ENCODE measurements around the gene RHBG.

RHBG gene

DNA sequence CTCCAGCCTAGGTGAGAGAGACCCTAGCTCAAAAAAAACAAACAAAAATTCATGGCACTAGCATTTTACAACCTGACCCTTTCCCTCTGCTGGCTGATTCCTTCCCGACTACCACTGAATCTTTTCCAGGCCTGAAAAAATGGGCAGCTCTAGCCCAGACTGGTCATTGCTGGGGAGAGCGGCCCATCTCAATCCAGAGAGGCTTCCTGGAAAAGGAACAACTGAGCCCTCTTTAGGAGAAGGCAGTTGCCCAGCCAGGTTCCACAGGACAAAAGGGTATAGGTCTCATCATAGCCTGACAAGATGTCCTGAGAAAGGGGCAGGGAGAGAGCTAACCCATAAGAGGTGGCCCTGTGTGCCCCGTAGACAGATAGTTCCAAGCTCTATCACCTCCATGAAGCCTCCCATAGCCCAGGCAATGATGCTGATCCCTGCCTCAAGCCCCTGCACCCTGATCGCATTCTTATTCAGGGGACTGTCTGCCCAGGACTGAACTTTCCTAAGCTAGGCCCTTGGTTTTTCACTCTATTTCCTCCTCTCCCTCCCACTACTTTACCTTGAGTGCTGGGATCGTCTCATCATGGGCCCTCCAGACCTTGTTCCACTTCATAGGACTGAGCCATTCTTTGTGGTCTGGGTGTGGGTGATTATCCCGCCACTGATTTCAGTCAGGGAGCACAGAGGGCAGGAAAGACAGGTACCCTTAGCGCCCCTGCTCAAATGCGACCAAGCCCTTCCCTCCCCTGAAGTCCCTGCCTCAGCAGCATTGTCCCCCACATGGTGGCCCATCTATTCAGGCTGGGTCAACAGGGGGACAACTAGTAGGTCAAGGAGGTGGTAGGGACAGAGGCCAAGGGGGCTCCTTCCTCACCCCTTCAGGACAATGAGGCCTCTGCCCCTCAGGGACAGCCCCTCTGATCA lies 18.2 kb downstream of the RHBG start:
- no peak for DNase-seq

- DNase-seq = no peak
These were observed 18.8 kb downstream of the RHBG start for GRCh38 chr1:156387870-156388173.

DNA sequence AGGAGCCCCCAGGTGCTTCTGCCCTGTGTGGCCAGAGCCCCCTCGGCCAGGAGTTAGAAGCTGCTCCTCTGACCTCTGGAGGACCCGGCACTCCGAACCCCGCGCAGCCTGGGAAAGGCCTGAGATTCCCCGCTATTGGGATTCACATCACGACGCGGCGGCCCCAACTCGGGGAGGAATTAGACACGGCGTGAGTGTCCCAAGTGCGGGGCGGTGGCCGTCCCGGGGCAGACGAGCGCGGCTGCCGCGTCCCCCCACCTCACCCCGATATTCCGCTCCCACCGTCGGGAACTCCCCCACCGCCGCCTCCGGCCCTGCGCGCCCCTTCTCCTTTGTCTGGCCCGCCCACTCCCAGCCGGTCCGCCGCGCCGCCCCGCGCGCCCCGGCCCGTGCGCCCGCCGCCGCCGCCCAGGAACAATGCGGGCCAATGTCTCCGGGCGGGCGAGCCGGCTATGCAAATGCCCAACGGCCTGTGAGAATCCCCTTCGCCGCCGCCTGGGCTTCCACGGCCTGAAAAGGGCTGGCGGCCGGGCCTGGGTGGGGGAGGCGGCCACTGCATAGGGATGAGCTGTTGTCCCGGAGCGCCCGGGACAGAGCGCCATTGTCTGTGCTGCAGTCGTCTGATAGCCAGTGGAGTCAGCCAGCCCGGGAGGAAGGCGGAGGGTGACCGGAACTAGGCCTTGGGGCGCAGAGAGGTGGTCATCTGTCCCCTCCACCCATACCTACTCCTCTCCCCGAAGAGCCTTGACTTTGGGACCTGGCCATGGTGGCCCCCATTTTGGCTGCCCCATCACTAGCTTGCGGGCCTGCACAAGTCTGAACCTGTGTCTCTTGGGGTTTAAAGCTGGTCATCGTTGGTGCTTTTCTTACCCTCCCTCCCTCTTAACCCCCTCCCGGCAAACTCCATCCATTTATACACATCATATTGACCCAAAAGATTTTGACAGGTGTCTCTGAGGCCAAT lies 19.4 kb downstream of the RHBG start:
- DNase-seq = no peak

- no peak for DNase-seq
These were observed 20.3 kb downstream of the RHBG start for GRCh38 chr1:156389311-156389710.

DNA sequence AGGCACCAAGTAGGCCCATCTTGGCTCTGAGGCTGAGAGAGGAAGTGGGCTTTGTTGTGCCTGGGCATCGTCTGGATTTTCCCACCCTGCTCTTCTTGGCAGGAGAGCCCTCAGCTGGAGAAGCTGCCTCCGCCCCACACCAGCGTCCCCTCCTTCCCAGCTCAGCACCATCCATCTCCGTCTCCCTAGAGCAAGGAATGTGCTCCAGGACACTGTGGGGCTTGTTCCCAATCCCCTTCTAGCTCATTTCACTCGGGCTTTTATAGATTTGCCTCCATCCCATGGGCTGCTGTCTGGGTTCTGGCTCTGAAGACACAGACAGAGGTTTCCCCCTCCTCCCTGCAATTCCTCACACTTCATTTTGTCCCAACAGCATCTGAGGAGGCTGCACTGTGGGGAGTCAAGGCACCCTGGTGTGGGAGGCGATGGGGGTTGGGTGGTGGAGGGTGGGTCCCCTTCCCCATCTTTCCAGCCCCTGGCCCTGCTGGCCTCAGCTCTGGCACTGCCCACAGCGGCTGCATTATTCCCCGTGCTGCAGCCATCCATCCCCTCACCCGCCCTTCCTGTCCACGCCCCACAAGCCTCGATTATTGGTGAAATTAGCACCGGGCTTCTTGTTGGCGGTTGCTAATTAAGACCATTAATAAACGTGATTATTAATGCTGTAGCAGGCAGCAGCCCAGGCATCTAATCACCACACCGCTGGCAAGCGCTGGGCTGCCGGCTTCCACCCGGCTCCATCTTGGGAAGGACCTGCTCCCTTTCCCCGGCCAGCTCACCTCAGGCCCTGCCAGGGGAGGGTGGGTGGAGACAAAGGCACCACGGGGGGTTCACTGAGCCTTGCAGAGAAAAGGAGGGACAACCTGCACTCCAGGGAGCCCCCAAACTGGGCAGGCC lies 21.7 kb downstream of the RHBG start:
- DNase-seq = no peak

- no peak for DNase-seq
These were observed 22.3 kb downstream of the RHBG start for GRCh38 chr1:156391366-156391677.

DNA sequence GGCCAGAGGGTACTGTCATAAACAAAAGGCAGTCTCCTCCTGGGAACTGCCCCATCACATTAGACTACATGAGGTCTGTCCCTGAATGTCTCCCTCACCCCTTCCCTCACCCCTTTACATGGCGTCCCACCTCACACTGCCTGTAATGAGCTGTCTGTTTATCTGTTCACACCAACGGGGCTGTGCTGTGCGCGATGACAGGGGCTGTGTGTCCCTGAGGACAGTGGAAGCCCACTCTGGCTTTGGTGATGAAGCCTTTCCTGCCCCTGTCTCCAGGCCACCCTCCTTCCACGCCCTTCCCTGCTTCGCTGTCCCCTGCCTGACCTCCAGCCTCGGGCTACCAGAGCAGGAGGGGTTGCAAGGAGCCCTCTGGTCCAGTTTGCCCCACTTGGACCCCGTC lies 22.7 kb downstream of the RHBG start:
- DNase-seq = no peak

GRCh38 chr1:156392452-156392853 lies 23.4 kb downstream of the RHBG start:
- no peak for DNase-seq

DNA sequence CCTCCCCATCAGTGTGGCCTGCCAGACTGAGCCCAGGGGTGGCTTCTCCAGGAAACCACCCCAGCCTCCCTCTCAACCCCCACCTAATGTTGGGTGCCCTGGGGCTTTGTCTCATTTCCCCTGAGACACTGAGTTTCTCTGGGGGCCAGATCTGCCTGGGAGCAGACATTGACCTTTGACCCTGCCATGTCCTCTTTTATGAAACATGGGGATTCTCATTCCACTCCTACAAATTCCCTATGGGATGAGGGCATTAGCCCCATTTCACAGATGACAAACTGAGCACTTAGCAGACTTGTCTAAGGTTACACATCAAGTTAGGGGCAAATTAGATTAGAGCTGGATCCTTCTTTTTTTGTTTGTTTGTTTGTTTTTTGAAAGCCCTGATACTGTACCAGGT lies 24.1 kb downstream of the RHBG start:
- no peak for DNase-seq

DNA sequence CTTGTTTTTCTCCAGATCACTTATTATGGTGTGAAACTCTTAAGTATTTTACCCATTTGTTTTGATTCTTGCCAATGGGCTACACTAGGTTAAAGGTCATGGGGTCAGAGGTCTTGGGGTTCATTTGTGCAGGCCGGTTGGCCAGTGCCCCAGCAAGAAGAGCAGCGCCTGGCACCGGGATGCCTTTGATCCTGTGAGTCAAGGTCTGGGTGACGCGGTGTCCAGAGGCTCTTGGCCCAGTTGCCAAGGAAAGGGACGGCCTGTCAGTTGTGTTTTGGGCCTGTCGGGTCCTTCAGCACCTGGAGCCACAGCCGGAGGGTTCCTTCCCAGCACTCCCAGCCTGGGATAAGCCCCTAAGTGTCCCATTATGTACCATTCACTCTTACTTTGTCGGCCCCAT lies 25.1 kb downstream of the RHBG start:
- no peak for DNase-seq

GRCh38 chr1:156394835-156395461 lies 25.9 kb downstream of the RHBG start:
- DNase-seq = no peak

GRCh38 chr1:156399355-156400125 lies 30.5 kb downstream of the RHBG start:
- no peak for DNase-seq

DNA sequence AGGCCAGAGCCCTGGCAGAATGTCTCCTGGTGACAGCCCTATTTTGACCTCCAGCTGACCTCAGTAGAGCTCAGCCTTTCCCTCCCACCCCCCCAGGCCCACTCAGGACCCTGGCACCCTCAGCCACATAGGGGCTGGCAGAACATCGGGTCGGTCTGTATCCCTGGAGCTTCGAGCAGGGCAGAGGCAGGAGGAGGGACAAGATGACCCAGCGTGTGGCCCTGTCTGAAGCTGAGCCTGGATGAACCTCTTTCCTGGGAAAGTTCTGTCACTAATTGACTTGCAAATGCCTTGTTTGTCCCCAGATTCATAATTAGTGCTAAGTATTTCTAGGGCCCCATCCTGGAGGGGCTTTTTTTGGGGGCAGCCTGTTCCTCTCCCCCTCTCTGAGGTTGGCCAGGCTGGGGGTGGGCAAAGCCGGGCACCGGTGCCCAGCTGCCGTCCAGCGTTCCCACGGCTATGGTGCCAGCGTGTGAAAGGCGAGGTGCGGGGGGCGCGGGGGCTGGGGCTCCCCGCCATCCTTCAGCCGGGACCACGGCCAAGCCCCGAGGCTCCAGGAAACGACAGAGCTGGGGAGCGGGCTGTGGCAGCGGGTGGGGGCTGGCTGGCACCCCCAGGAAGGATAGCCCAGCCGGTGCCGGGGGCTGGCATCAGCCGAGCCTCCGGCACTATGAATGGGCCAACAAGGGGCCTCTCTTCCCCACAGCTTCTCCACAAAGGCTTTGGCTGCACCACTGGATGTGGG lies 31.4 kb downstream of the RHBG start:
- no peak for DNase-seq

- DNase-seq = no peak
These were observed 32.1 kb downstream of the RHBG start for GRCh38 chr1:156401041-156401574.

DNA sequence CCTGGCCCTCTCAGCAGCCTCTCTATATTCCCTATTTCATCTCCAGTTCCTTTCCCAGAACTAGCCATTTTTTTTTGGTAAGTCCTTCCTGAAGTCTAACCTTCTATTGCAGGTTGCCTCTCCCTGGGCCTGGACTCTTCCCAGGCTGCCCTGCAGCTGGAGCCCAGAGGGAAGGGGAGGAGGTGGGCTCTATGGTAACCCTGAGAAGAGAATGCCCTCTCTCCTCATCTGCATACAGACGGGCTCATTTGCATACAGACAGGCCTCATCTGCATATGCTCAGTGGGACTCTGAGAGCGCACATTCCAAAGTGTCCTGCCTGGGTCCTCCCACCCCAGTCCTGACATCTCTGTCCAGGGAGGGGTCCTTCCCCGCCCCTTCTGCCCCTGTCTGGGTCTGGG lies 32.7 kb downstream of the RHBG start:
- no peak for DNase-seq

DNA sequence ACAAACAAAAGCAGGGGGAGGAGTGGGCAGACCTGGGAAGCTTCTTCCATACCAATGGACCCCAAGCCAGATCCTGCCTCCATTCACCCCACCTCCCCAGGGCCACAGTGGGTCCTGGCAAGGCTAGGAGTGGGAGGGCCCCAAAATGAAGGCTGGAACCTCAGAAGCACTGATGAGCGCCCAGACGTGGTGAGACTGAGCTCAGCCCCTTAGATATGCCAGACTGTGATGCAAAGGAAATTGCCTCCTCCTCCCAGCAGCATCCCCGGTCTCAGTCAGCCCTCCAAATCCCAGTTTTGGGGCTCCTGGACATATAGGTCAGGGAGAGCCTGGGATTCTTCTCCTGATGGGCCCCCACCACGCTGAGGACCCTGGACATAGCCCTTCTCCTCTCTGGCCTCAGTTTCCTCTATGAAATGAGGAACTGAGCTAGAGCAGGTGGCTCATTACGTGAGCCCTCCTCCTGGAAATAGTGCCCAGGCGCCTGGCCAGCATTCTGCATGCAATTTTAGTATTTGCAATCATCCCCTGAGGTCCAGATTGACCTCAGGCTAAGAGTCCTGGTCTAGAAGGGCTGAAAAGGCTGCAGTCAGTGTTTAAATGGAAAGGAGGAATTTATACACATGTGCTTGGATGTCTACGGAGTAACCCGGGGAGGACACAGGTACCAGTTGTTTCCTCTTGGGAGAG lies 33.5 kb downstream of the RHBG start:
- DNase-seq = no peak

DNA sequence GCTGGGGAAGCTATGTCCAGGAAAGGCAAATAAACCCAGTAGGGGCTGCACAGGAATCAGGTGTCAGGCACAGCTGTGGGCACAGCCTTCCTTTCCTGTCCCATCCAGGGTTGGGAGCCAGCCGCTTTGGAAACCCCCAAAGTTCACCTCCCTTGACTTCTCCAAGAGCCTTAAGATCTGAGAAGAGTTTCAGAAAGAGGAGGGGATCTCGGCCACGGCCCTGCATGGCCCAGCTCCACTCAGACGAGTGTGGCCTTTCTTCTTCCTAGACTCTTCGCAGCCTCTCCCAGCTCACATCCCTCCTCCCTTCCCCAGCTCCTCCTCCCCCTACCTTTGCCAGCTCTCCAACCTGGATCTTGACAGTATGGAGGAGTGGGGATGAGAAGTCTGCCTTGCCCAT lies 36.7 kb downstream of the RHBG start:
- DNase-seq = no peak

- DNase-seq = no peak
These were observed 37.2 kb downstream of the RHBG start for GRCh38 chr1:156406251-156406650.

GRCh38 chr1:156407344-156407743 lies 38.3 kb downstream of the RHBG start:
- DNase-seq = no peak

DNA sequence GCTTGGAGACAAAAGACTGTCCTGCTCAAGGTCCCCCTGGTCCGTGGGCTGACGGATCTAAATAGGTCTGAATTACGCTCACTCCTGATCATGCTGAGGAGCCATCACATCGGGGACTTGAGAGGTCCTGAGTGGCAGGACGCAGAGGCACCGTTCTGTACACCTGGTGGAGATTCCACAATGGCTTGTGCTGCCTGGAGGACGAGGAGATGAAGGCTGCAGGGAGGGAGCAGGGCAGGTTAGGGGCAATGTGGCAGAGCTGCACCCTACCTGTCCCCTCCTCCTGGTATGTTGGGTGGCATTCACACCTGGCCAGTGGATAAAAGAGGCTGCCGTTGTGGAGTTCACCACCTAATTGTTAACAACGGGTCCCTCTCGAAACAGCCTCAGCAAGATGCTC lies 38.7 kb downstream of the RHBG start:
- no peak for DNase-seq

Data from CD4-positive, alpha-beta T cell treated with Interferon gamma for 1 hour (primary cell).